ENCODE measurements around the gene CD247. TPM values are rescaled to one million over a fixed set of nuclear protein-coding genes. Genes with fewer than 3 reads are reported as not detected.

Gene CD247
- total and polyA plus RNA-seq, 9 of the 15 experiments (the other 6 are each of a cell fraction or from before 2014, with no cell fraction given) = 0.08 to 0.42 (median 0.28) TPM; not detected in 5

- H3K27ac ChIP-seq (ENCODE audit: extremely low read depth, low read depth, low read length) = no peak overlapping the region
- intact Hi-C loops (cut with micrococcal nuclease) = loop anchor here (10.0 kb wide), 1 partner anchor 237 kb away; no protein-coding TSS in a partner anchor
- no peaks in the 10 kb centered on the region for H3K79me2 ChIP-seq (ENCODE audit: control insufficient read depth, insufficient read depth, low read length)
- H3K9me1 ChIP-seq (ENCODE audit: control insufficient read depth, insufficient read depth, low read length) = no peaks in the 10 kb centered on the region
- H3K27me3 ChIP-seq (ENCODE audit: control insufficient read depth in 2 of 2, insufficient read depth in 2 of 2, low read length in 2 of 2) = peaks cover 14 to 24% of the 10 kb centered on the region in 2 experiments
- ATAC-seq = peak; percentile 77
- H2AFZ ChIP-seq (ENCODE audit: low read depth, low read length) = peak overlapping the region; percentile 58; the same call in 1 of the 2 replicates
- FAIRE-seq = peak; percentile 37
- no TSS peak for BruUV-seq (replicated peaks)
- DNase-seq (ENCODE audit: extremely low read depth in 1 of 4, low spot score in 3 of 4) = peak in 3 of 4 experiments; percentile 16 to 47 (median 43)
- 0 out of 2 replicates have a peak overlapping the region, but pooled peaks have one; percentile 7 for H3K4me3 ChIP-seq
- H3K4me2 ChIP-seq (ENCODE audit: insufficient read depth, low read length) = peak overlapping the region; percentile 59
- ChIA-PET CTCF (ENCODE audit: low intra/inter-chr PET ratio) (no interaction called here), POLR2A (interaction anchor here (0.7 to 1.7 kb wide), 6 partner anchors 10 to 228 kb away, joined by 3 to 5 read pairs (median 4); no protein-coding TSS in a partner anchor)
- H3K9me3 ChIP-seq (replicated peaks; ENCODE audit: control insufficient read depth, insufficient read depth, low read depth, low read length) = no peaks in the 10 kb centered on the region
- H3K36me3 ChIP-seq (ENCODE audit: control insufficient read depth, insufficient read depth, low read length) = no peaks in the 10 kb centered on the region
- peaks cover 0 to 16% of the 10 kb centered on the region in 2 experiments; a peak in 4 of 5 replicates for H3K4me1 ChIP-seq (replicated peaks in 1 of 2; ENCODE audit: control insufficient read depth in 2 of 2, insufficient read depth in 2 of 2, low read length in 2 of 2)
- WGBS (ENCODE audit: insufficient coverage, low coverage, missing lambda C conversion rate) = 4% methylated on average over 10 of the region's 10 CpGs
- in situ Hi-C loops (cut with MboI) = loop anchor here (5.0 to 10.0 kb wide), 3 partner anchors 85 to 563 kb away; no protein-coding TSS in a partner anchor
- no peak overlapping the region; a peak in 1 of 4 replicates for H3K9ac ChIP-seq (ENCODE audit: insufficient read depth in 1 of 2, low read depth in 2 of 2, low read length in 2 of 2)
- H4K20me1 ChIP-seq (replicated peaks; ENCODE audit: control insufficient read depth, insufficient read depth, low read length) = no peaks in the 10 kb centered on the region
- no peak for TF ChIP-seq ZNF696 (CRISPR knock-in tag; conservative IDR thresholded peaks at IDR 0.05)
- TF ChIP-seq, protein P1, sequence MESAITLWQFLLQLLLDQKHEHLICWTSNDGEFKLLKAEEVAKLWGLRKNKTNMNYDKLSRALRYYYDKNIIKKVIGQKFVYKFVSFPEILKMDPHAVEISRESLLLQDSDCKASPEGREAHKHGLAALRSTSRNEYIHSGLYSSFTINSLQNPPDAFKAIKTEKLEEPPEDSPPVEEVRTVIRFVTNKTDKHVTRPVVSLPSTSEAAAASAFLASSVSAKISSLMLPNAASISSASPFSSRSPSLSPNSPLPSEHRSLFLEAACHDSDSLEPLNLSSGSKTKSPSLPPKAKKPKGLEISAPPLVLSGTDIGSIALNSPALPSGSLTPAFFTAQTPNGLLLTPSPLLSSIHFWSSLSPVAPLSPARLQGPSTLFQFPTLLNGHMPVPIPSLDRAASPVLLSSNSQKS (CRISPR knock-in tag; IDR thresholded peaks at IDR 0.05) = no peak
- TF ChIP-seq POLR2AphosphoS2 (IDR thresholded peaks at IDR 0.05; ENCODE audit: low read length) = no peak
- no peak for TF ChIP-seq SMAD4 (CRISPR knock-in tag; conservative IDR thresholded peaks at IDR 0.05)
- no peak for TF ChIP-seq PCBP2 (IDR thresholded peaks at IDR 0.05; ENCODE audit: low read depth, low read length, poor library complexity, severe bottlenecking)
- no peak for TF ChIP-seq DEAF1 (CRISPR knock-in tag; IDR thresholded peaks at IDR 0.05)
- TF ChIP-seq, protein P2, sequence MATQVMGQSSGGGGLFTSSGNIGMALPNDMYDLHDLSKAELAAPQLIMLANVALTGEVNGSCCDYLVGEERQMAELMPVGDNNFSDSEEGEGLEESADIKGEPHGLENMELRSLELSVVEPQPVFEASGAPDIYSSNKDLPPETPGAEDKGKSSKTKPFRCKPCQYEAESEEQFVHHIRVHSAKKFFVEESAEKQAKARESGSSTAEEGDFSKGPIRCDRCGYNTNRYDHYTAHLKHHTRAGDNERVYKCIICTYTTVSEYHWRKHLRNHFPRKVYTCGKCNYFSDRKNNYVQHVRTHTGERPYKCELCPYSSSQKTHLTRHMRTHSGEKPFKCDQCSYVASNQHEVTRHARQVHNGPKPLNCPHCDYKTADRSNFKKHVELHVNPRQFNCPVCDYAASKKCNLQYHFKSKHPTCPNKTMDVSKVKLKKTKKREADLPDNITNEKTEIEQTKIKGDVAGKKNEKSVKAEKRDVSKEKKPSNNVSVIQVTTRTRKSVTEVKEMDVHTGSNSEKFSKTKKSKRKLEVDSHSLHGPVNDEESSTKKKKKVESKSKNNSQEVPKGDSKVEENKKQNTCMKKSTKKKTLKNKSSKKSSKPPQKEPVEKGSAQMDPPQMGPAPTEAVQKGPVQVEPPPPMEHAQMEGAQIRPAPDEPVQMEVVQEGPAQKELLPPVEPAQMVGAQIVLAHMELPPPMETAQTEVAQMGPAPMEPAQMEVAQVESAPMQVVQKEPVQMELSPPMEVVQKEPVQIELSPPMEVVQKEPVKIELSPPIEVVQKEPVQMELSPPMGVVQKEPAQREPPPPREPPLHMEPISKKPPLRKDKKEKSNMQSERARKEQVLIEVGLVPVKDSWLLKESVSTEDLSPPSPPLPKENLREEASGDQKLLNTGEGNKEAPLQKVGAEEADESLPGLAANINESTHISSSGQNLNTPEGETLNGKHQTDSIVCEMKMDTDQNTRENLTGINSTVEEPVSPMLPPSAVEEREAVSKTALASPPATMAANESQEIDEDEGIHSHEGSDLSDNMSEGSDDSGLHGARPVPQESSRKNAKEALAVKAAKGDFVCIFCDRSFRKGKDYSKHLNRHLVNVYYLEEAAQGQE (IDR thresholded peaks at IDR 0.05; ENCODE audit: borderline replicate concordance) = no peak
- TF ChIP-seq, protein P2 (CRISPR knock-in tag; IDR thresholded peaks at IDR 0.05; ENCODE audit: low read depth) = no peak
These were observed 70.7 kb downstream of the CD247 start for GRCh38 chr1:167447521-167448136.
